HepG2 (cell line): Measurements from ENCODE around the gene CISD1. TPM values are rescaled to one million over a fixed set of nuclear protein-coding genes. Genes with fewer than 3 reads are reported as not detected.
"Not testable (repeated sequence)": the region's sequence is repeated elsewhere in the genome, so short reads cannot be mapped to it uniquely, and the experiment has no call there.

ENCODE experiments used
- ATAC-seq: fragments of 200-7000 bp; cut with Tn5 transposase; 3 replicates; pipeline ENCODE4 v1.9.1; 2020; ENCODE audit warnings: mild to moderate bottlenecking, moderate library complexity
- BruUV-seq: library from RNA; stranded (reverse); fragments of 400-500 nt; replicated peaks from 2 replicates; lab custom pipeline; 2021; lab: Mats Ljungman, UMichigan
- CTCF ChIA-PET: fragments of 300-600 bp; formaldehyde crosslinking; extraction: SDS; loops from one replicate; lab custom pipeline; 2021; ENCODE audit warnings: low total read pairs, inconsistent platforms, low intra/inter-chr PET ratio; lab: Yijun Ruan, JAX
- POLR2A ChIA-PET: fragments of 350-600 bp; sonication (Branson Sonifier 250); formaldehyde crosslinking; loops from one replicate; lab custom pipeline; 2020; ENCODE audit warnings: antibody characterized with exemption, inconsistent platforms; lab: Yijun Ruan, JAX
- DNase-seq: peaks from one replicate; pipeline ENCODE4 v3.0.0-alpha.2; 2015; ENCODE audit warnings: low spot score
- FAIRE-seq: peaks from 3 replicates; lab custom pipeline; 2011; peaks lifted over from hg19 to GRCh38; lab: Jason Lieb, UNC
- H2AFZ ChIP-seq: one replicate; pipeline ENCODE4 v1.6.1; 2011; ENCODE audit warnings: low read length, inconsistent platforms
- H3K27ac ChIP-seq: fragments of 300-600 bp; 3 replicates; pipeline ENCODE4 v1.8.0; 2011; ENCODE audit warnings: mixed run types, mild to moderate bottlenecking, mixed read lengths, low read length, inconsistent platforms; ENCODE audit not compliant: insufficient read depth; ENCODE audit errors: extremely low read length
- H3K27me3 ChIP-seq, 2 experiments: fragments of 200-600 bp in 1 of 2; 2 replicates in 1 of 2; 3 replicates in 1 of 2; pipeline versions ENCODE4 v1.6.0 to v1.8.0; 2011; ENCODE audit warnings: low read length in 2 of 2, mild to moderate bottlenecking in 2 of 2, moderate library complexity in 2 of 2, inconsistent platforms in 1 of 2; ENCODE audit not compliant: insufficient read depth in 2 of 2, control insufficient read depth in 1 of 2
- H3K36me3 ChIP-seq, 2 experiments: fragments of 200-600 bp in 1 of 2; replicated peaks in 1 of 2; 2 replicates in 1 of 2; 3 replicates in 1 of 2; pipeline versions ENCODE4 v1.5.1 to v1.8.0; 2011; ENCODE audit warnings: low read length in 2 of 2, inconsistent platforms in 1 of 2; ENCODE audit not compliant: insufficient read depth in 2 of 2, control insufficient read depth in 1 of 2
- H3K4me1 ChIP-seq: 2 replicates; pipeline ENCODE4 v1.5.1; 2012; ENCODE audit warnings: low read length, inconsistent platforms; ENCODE audit not compliant: insufficient read depth
- H3K4me2 ChIP-seq: 2 replicates; pipeline ENCODE4 v1.6.0; 2011; ENCODE audit warnings: low read depth, low read length, inconsistent platforms
- H3K4me3 ChIP-seq, 3 experiments: fragments of 200-600 bp in 1 of 3; sonication (generic), shearing (Covaris generic) in 1 of 3; replicated peaks in 1 of 3; 2 replicates each; pipeline ENCODE4 v1.5.1; 2011 to 2016; ENCODE audit warnings: low read length in 3 of 3, inconsistent platforms in 2 of 3, low read depth in 2 of 3, mild to moderate bottlenecking in 2 of 3, control low read depth in 1 of 3, mixed read lengths in 1 of 3; ENCODE audit not compliant: insufficient read depth in 1 of 3
- H3K79me2 ChIP-seq: one replicate; pipeline ENCODE4 v1.6.1; 2011; ENCODE audit warnings: low read length, inconsistent platforms; ENCODE audit not compliant: insufficient read depth
- H3K9ac ChIP-seq: 2 replicates; pipeline ENCODE4 v1.6.0; 2011; ENCODE audit warnings: mild to moderate bottlenecking, low read depth, low read length, inconsistent platforms; ENCODE audit not compliant: insufficient read depth
- H3K9me3 ChIP-seq: 2 replicates; pipeline ENCODE4 v1.5.1; 2012; ENCODE audit warnings: mild to moderate bottlenecking, low read length
- H4K20me1 ChIP-seq: 2 replicates; pipeline ENCODE4 v1.6.0; 2011; ENCODE audit warnings: inconsistent platforms, mild to moderate bottlenecking, low read length, moderate library complexity; ENCODE audit not compliant: insufficient read depth
- WGBS: methylation state at CpG from one replicate; pipeline ENCODE4 v1.1.6; 2017; ENCODE audit warnings: low lambda C conversion rate; 5-methylcytosine and 5-hydroxymethylcytosine counted together
- in situ Hi-C: cut with HindIII; loops from 2 replicates; pipeline ENCODE4 v1.10.0; 2017; ENCODE audit warnings: low pct_unique_long_range_greater_than_20kb; ENCODE audit not compliant: extremely low pct_ligation_motif_present
- intact Hi-C: fragments of 100-400 bp; cut with micrococcal nuclease; formaldehyde crosslinking; loops from one replicate; pipeline ENCODE4 v1.10.0; 2022; ENCODE audit not compliant: unreplicated experiment
- polyA plus RNA-seq, 8 experiments: library from polyadenylated mRNA; depleted of rRNA in 3 of 8; stranded (reverse) in 7 of 8; unstranded in 1 of 8; fragments of >200 nt; fragmentation: Illumina TruSeq in 4 of 8; extraction: Trizol in 4 of 8; gene quantifications; 2 replicates each; pipeline versions ENCODE4 v1.2.1 to v1.2.3, GENCODE V29; 2011 to 2016; ENCODE audit warnings: low read depth in 4 of 8, missing spikeins in 1 of 8, mixed read lengths in 1 of 8; ENCODE audit not compliant: insufficient read depth in 1 of 8
- total RNA-seq, 5 experiments: library from RNA; depleted of rRNA; stranded (reverse); fragments of >200 nt; fragmentation: Illumina TruSeq; extraction: Trizol; gene quantifications; 2 replicates each; pipeline ENCODE4 v1.2.3, GENCODE V29; 2016; ENCODE audit warnings: low read depth in 1 of 5
- TF ChIP-seq, protein P1 (sequence below): sonication (generic); formaldehyde crosslinking; IDR thresholded peaks from 2 replicates; pipeline ENCODE4 v1.5.1; 2020; ENCODE audit warnings: mild to moderate bottlenecking, missing genetic modification reagents, moderate library complexity

The CISD1 gene
- total and polyA plus RNA-seq, 2 of the 13 experiments (the other 11 are each of a cell fraction or from before 2014, with no cell fraction given): 63.4 to 78.9 TPM

DNA sequence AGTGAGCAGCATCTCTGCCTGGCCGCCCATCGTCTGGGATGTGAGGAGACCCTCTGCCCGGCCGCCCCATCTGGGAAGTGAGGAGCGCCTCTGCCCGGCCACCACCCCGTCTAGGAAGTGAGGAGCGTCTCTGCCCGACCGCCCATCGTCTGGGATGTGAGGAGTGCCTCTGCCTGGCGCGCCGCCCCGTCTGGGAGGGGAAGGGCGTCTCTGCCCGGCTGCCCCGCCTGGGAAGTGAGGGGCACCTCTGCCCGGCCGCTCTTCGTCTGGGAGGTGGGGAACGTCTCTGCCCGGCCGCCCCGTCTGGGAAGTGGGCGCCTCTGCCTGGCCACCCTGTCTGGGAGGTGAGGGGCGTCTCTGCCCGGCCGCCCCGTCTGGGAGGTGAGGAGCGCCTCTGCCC, 25.2 kb upstream of the CISD1 start:
- FAIRE-seq, CTCF ChIA-PET: not testable (repeated sequence)

GRCh38 chr10:58244242-58244641, 24.7 kb upstream of the CISD1 start:
- H3K27ac ChIP-seq, H2AFZ ChIP-seq, H3K36me3 ChIP-seq, DNase-seq, BruUV-seq, CTCF ChIA-PET, POLR2A ChIA-PET, H4K20me1 ChIP-seq, FAIRE-seq, H3K9me3 ChIP-seq, H3K27me3 ChIP-seq, H3K9ac ChIP-seq, H3K4me2 ChIP-seq, in situ Hi-C loops, ATAC-seq, intact Hi-C loops, H3K4me3 ChIP-seq: not testable (repeated sequence)
- 96% methylated on average over 11 of the region's 28 CpGs for WGBS
- Histone ChIP-seq H3K4me1 (peaks cover 41% of the 10 kb centered on the region), H3K79me2 (peaks cover 20% of the 10 kb centered on the region)
- TF ChIP-seq, protein P1, sequence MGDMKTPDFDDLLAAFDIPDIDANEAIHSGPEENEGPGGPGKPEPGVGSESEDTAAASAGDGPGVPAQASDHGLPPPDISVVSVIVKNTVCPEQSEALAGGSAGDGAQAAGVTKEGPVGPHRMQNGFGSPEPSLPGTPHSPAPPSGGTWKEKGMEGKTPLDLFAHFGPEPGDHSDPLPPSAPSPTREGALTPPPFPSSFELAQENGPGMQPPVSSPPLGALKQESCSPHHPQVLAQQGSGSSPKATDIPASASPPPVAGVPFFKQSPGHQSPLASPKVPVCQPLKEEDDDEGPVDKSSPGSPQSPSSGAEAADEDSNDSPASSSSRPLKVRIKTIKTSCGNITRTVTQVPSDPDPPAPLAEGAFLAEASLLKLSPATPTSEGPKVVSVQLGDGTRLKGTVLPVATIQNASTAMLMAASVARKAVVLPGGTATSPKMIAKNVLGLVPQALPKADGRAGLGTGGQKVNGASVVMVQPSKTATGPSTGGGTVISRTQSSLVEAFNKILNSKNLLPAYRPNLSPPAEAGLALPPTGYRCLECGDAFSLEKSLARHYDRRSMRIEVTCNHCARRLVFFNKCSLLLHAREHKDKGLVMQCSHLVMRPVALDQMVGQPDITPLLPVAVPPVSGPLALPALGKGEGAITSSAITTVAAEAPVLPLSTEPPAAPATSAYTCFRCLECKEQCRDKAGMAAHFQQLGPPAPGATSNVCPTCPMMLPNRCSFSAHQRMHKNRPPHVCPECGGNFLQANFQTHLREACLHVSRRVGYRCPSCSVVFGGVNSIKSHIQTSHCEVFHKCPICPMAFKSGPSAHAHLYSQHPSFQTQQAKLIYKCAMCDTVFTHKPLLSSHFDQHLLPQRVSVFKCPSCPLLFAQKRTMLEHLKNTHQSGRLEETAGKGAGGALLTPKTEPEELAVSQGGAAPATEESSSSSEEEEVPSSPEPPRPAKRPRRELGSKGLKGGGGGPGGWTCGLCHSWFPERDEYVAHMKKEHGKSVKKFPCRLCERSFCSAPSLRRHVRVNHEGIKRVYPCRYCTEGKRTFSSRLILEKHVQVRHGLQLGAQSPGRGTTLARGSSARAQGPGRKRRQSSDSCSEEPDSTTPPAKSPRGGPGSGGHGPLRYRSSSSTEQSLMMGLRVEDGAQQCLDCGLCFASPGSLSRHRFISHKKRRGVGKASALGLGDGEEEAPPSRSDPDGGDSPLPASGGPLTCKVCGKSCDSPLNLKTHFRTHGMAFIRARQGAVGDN (CRISPR knock-in tag): peak; percentile 79

More for the DNA sequence above, 25.2 kb upstream of the CISD1 start:
- H3K4me2 ChIP-seq, in situ Hi-C loops, H3K4me3 ChIP-seq, H3K36me3 ChIP-seq, H3K9ac ChIP-seq, H3K27me3 ChIP-seq, H3K27ac ChIP-seq, ATAC-seq, POLR2A ChIA-PET, H4K20me1 ChIP-seq, BruUV-seq, DNase-seq, H2AFZ ChIP-seq, H3K9me3 ChIP-seq, intact Hi-C loops: not testable (repeated sequence)
- H3K79me2 ChIP-seq: peaks cover 21% of the 10 kb centered on the region
- 97% methylated on average over 14 of the region's 31 CpGs for WGBS
- H3K4me1 ChIP-seq: peaks cover 45% of the 10 kb centered on the region
